OCI-M1 (cell line): ENCODE results near the gene CTBP2.
"Not testable (repeated sequence)": the region's sequence is repeated elsewhere in the genome, so short reads cannot be mapped to it uniquely, and the experiment has no call there.

Experiments used
- DNase-seq: peaks from one replicate; lab custom pipeline; 2025; lab: John Stamatoyannopoulos, UW

The CTBP2 gene

GRCh38 chr10:125158601-125159485 lies 1.5 kb downstream of the CTBP2 start:
- peak; percentile 79 for DNase-seq

DNA sequence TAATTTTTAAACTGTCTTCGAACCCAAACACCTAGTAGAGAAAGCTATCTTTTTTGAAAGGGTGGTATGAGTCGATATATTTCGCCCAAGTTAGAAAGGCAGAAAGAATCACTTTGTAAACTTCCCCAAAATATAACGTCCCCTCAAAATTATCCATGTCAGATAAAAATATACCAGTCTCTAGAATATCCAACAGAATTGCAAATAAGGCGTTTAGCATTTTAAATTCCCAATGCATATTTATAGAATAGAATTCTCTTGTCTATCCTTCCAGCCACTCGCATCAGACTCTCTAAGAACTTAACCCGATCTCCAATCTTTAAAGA lies 2.1 kb downstream of the CTBP2 start:
- DNase-seq: peak; percentile 71

GRCh38 chr10:125157505-125157904 lies 2.9 kb downstream of the CTBP2 start:
- peak; percentile 58 for DNase-seq

GRCh38 chr10:125156739-125157480 lies 3.5 kb downstream of the CTBP2 start:
- peak; percentile 62 for DNase-seq

GRCh38 chr10:125156196-125156595 lies 4.2 kb downstream of the CTBP2 start:
- peak; percentile 76 for DNase-seq

GRCh38 chr10:125155101-125155500 lies 5.3 kb downstream of the CTBP2 start:
- no peak for DNase-seq

DNA sequence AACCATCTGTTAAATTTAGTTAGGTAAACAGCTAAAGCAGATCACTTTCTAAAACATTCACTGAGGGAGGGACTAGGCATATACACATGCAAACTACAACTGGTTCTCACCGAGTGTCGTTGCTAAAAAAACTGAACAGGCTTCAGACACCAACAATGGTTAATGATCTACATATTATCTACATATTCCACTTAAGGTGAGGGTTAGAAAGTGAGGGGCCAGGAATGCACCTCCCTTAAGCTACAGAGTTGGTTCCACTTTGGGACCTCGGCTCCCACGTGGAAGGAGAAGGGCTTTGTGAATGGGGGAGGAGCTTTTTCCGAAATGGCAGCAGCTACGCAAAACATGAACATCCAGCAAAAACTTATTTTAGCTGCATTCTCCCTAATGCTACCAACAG lies 5.8 kb downstream of the CTBP2 start:
- peak; percentile 65 for DNase-seq

DNA sequence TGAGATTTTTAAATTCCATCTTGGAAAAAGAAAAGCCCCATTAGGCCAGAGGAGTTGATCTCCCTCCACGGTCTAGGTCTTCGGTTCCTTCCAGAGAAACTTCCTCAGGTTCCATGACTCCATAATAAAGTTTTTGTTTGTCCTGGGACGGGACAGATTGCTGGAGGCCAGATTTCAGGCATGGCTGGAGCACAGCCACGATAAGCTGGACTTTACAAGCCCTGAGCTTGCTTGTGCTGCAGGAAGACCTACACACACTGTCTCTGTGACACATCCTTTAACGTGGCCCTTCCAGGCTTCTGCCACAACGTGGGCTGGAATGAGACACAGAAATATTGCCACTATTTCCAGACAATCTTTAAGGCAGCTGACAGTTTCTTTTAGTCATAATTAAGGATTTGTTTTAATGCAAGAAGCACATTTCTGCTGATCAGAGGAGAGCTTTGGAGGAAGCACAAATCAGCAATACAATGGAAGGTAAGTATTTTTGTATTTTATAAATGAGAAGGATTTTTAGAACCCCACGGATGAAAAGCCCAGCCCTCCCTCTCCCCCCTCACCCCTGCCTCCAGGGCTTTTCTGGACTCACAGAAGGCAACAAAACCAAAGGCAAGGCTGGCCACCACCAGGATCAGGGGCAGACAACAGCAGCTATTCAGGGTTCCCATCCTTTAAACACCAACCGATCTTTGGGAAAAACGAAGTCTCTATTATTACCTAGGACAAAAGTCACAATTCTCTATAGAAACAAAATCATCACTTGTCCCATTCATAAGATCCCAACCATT lies 6.5 kb downstream of the CTBP2 start:
- DNase-seq: no peak

GRCh38 chr10:125152450-125153368 lies 7.7 kb downstream of the CTBP2 start:
- no peak for DNase-seq

- no peak for DNase-seq
Observed at GRCh38 chr10:125151553-125152449, 8.6 kb downstream of the CTBP2 start.

GRCh38 chr10:125151170-125151552 lies 9.2 kb downstream of the CTBP2 start:
- DNase-seq: no peak

DNA sequence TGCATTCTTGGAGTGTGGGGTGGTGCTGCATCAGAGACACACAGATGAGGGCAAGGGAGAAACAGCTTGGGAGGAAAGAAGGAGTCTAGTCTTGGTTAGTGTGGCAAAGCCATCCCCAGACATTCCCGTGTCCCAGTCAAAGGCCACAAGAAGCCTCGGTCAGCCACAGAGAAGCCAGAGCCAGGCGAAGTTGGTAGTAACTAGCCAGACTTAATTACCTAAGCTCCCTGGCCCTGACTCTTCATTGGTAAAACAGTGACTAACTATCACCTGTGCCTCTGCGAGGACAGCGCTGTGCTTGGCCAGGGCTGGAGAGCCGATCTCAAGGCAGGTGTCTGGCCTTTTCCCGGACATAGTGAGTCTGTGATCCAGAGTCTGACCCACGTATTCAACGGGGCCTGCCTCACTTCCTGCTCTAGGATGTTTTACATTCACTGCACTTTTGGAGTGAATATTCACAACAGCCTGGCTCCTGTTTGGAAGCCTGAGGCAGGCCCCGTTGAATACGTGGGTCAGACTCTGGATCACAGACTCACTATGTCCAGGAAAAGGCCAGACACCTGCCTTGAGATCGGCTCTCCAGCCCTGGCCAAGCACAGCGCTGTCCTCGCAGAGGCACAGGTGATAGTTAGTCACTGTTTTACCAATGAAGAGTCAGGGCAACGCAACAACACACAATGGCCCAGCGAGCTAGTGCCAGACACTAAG lies 9.8 kb downstream of the CTBP2 start:
- not testable (repeated sequence) for DNase-seq

GRCh38 chr10:125149680-125150047 lies 10.7 kb downstream of the CTBP2 start:
- DNase-seq: no peak

- DNase-seq: peak; percentile 32
Observed at GRCh38 chr10:125149036-125149679, 11.2 kb downstream of the CTBP2 start.

DNA sequence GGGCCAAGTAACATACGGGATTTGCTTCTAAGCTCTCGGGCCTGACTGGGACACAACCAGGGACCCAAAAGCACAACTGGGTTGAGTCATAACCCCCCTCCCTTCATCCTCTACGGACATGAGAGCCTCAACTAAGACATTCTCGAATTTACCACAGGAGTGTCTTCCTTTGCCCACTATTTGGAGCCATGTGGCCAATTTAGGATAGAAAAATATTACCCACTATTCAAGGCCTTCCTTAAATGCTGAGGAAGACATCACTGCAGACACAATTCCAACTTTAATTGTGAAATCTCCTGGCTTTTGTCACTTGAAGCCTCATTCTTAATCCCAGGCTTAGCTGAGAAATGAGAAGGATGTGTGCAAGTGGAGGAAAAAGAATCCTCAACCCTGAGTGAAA lies 11.8 kb downstream of the CTBP2 start:
- no peak for DNase-seq

- DNase-seq: peak; percentile 25
Observed at GRCh38 chr10:125147971-125148439, 12.4 kb downstream of the CTBP2 start.

- no peak for DNase-seq
Observed at GRCh38 chr10:125146791-125147579, 13.4 kb downstream of the CTBP2 start.

- DNase-seq: no peak
Observed at GRCh38 chr10:125145636-125146035, 14.7 kb downstream of the CTBP2 start.
